IPS DF 6.9 (cell line): ENCODE results near the gene SQOR.

Experiments used
- DNase-seq: peaks from one replicate; pipeline ENCODE4 v3.0.0-alpha.2; 2013; ENCODE audit warnings: low read depth, low spot score
- H3K27ac ChIP-seq: one replicate; pipeline ENCODE4 v1.5.1; 2013; ENCODE audit warnings: low read length, control low read depth
- H3K27me3 ChIP-seq: 2 replicates; pipeline ENCODE4 v1.6.1; 2013; ENCODE audit warnings: mild to moderate bottlenecking, low read length; ENCODE audit not compliant: control insufficient read depth, insufficient read depth
- H3K36me3 ChIP-seq: 2 replicates; pipeline ENCODE4 v1.6.1; 2013; ENCODE audit warnings: low read length; ENCODE audit not compliant: control insufficient read depth, insufficient read depth
- H3K4me1 ChIP-seq: 2 replicates; pipeline ENCODE4 v1.6.1; 2013; ENCODE audit warnings: low read length; ENCODE audit not compliant: control insufficient read depth, insufficient read depth
- H3K4me3 ChIP-seq: 2 replicates; pipeline ENCODE4 v1.5.1; 2013; ENCODE audit warnings: mild to moderate bottlenecking, low read length
- H3K9me3 ChIP-seq: 2 replicates; pipeline ENCODE4 v1.6.1; 2013; ENCODE audit warnings: low read length, inconsistent platforms; ENCODE audit not compliant: control insufficient read depth, insufficient read depth
- WGBS: extraction: QIAGEN DNeasy Blood & Tissue Kit; methylation state at CpG from one replicate; pipeline ENCODE4 v1.1.7; 2013; ENCODE audit warnings: mixed read lengths, missing lambda C conversion rate; ENCODE audit not compliant: insufficient read length, insufficient coverage; 5-methylcytosine and 5-hydroxymethylcytosine counted together

SQOR gene

DNA sequence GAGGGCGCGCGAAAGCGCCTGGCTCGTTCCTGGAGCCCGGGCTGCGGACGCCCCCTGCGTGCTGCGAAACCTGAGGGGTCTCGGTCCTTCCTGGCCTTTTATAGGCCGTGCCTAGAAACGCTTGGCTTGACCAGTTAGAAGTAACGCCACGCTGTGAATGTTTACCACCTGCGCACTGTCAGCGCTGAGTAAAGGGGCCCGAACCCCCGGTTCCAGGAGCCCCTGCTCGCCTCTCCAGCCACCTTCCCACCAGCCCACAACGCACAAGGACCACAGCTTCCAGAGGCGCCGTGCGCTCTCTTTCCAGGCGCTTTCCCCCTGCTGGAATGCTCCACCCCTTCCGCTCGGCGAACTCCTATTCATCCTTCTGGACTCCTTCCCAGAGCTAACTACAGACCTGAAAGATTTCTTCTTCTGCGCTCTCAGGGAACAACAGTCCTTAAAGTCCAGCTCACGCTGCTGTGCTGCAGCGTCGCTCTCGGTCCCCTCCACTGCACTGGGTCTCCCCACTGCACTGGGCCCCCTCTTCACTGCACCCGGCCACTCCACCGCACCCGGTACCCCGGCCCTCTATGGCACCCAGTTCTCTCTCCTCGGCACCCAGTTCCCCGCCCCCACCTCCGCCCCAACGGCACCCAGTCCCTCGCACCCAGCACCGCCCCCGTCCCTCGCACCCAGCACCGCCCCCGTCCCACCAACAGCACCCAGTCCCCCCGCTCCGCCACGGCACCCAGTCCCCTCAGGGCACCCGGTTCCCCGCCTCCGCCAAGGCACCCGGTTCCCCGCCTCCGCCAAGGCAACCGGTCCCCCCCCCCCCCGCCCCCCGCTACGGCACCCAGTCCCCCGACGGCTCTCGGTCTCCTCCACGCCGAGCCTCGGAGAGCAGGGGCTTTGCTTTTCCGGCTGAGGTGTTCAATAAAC, 69.8 kb downstream of the SQOR start:
- Histone ChIP-seq H3K36me3 (no peaks in the 10 kb centered on the region), H3K9me3 (no peaks in the 10 kb centered on the region), H3K27ac (no peak overlapping the region), H3K4me1 (no peaks in the 10 kb centered on the region), H3K4me3 (peak overlapping the region; percentile 73; the same call in 1 of the 2 replicates), H3K27me3 (no peaks in the 10 kb centered on the region)
- DNase-seq, result peak; percentile 75
- no CpG with 5 or more reads among the region's 67 CpGs for WGBS

DNA sequence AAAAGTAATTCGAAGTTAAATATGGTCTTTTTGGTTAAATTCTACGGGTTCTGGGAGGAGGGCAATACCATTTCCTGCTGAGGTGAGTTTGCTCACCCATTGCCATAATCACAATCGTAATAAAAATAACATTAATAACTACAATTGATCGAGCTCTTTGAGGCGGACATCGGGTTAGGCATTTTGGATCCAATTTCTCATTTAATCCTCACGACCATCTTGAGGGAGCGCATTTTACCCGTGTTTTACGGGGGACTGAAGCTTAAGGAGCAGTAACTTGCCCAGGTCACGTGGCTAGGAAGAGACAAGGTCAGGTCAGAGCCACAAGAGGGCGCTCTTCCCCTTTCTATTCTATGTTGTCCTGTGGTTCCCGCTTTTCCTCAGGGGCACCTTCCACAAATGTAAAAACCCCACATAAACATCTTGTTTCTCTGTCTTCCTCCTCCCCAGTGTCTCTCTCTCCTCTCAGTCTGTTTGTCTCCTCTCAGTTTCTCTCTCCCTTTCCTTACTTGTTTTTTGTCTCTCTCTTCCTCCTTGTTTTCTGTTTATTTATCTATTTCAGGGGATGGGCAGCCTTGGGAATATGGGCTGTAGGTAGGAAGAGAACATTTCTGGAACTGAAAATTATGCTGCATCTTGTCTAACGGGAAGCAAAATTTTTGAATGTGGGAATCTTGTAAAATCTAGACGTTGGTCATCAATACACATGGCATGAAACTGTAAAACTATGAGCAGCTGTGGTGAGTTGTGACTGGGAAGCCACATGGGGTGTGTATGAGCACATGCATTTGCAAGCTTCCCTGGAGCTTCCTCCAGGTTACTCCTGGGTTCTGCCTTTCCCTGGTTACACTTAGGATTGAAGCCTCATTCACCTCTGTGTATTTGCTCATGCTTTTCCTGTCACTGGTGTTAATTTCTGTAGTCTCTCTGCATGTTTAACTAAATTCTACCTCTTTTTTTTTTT, 71.0 kb downstream of the SQOR start:
- H3K36me3 ChIP-seq, result no peaks in the 10 kb centered on the region
- DNase-seq, result peak; percentile 75
- H3K27ac ChIP-seq, result no peak overlapping the region
- H3K4me1 ChIP-seq, result no peaks in the 10 kb centered on the region
- no peaks in the 10 kb centered on the region for H3K27me3 ChIP-seq
- H3K4me3 ChIP-seq, result peak overlapping the region; percentile 73; the same call in 1 of the 2 replicates
- no CpG with 5 or more reads among the region's 15 CpGs for WGBS
- H3K9me3 ChIP-seq, result no peaks in the 10 kb centered on the region

DNA sequence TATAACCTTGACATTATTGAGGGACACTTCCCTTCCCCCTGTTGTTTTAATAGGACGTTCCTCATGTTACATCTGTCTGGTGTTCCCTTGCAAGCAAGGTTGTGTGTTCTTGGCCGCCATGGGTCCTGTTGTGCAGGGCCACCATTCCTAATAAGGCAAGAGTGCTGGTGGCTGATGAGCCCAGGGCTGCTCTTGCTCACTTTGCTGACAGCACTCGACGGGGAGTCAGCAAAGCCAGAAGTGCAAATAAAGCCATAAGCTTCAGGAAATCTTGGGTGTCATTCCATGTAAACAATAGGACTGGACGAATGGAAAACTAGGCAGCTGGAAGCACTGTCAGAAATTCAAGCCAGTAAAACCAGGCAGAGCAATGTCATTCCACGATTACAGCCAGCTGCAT, 75.8 kb downstream of the SQOR start:
- Histone ChIP-seq H3K27me3 (no peaks in the 10 kb centered on the region), H3K27ac (no peak overlapping the region), H3K4me3 (no peak overlapping the region), H3K36me3 (no peaks in the 10 kb centered on the region), H3K9me3 (no peaks in the 10 kb centered on the region), H3K4me1 (peaks cover 2% of the 10 kb centered on the region; the same call in 1 of the 2 replicates)
- DNase-seq, result no peak
- WGBS, result no CpG with 5 or more reads among the region's 6 CpGs

DNA sequence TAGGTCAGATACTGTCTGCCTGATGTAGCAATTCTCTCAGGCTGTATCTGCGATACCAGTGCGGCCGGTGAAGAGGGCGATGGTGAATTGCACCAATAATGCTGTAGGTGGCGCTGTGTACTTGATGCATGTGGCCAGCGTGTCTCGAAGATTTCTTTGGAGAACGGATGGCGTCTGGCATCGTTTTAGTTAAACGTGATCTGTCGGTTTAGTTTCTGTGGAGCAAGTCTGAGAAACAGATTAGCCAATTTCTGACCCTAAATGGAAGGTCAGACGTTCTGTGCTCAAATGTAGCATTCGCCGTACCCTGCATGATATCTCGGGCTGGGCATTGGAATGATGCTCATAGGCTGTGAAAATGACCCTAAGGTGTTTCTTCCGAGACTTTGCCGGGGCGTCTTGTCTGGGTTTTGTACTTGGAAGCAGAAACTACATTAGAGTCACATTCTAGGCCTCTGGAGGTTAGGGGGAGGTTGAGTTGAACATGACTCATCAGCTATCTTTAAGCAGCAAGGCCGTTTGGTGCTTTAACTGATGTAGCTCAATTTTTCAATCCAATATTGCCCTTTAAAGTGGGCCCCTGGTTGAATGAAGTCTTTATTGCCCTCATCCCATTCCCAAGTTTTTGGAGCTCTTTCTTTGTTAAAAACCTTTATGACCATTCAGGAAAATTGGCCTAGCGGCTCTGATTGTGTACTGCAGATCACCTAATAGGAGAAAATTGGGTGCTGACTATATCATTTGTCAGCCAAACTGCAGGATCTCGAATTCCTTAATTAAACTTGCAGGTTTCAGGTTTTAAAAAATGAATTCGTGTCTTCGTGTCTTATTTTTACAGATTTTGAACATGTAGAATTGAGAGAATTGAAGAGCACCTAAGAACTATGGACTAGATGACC, 80.0 kb downstream of the SQOR start:
- WGBS, result no CpG with 5 or more reads among the region's 24 CpGs
- no peak overlapping the region for H3K4me3 ChIP-seq
- H3K27ac ChIP-seq, result no peak overlapping the region
- peak; percentile 39 for DNase-seq
- H3K27me3 ChIP-seq, result no peaks in the 10 kb centered on the region
- H3K9me3 ChIP-seq, result no peaks in the 10 kb centered on the region
- peaks cover 2% of the 10 kb centered on the region; the same call in 1 of the 2 replicates for H3K4me1 ChIP-seq
- H3K36me3 ChIP-seq, result no peaks in the 10 kb centered on the region

DNA sequence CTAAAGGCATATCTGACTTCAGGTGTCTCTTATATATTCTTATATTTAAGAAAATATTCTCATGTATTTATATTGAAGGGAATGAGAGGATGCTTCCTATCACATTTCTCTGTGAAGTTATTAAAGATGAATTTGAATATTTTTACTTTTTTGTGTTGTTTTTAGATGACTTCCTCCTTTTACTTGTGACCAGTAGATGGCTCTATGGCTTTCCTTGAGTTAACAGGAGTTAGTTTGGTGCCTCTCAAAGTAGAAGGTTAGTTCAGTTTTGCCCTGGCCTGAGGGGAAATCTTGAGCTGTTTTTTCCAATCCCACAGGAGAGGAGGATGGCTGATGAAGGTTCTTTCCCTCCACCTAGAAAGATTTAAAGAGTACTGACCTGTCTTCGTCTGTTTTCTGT, 80.7 kb downstream of the SQOR start:
- Histone ChIP-seq H3K27ac (no peak overlapping the region), H3K9me3 (no peaks in the 10 kb centered on the region), H3K36me3 (no peaks in the 10 kb centered on the region), H3K4me1 (peaks cover 2% of the 10 kb centered on the region; the same call in 1 of the 2 replicates), H3K4me3 (no peak overlapping the region), H3K27me3 (no peaks in the 10 kb centered on the region)
- no peak for DNase-seq
- WGBS, result no CpG with 5 or more reads among the region's 1 CpG

DNA sequence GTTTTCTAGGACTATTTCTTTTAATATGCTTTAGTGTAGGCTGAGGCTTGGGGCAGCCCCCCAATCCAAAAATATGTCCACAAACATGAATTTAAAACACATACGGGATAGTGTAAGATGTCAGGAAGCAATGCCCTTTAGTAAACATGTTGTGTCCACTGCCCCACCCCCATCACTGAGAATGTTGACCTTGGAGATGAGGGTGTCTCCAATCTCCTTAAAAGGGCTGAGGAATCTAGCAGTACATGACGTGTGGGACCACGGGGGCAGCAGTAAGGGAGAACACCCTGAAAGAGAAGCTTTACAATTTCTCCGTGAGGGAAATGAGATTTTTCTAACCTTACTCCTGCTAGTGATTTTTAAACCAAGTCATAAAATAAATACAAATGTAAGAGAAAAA, 84.7 kb downstream of the SQOR start:
- no peaks in the 10 kb centered on the region for H3K27me3 ChIP-seq
- no peak overlapping the region for H3K4me3 ChIP-seq
- H3K27ac ChIP-seq, result no peak overlapping the region
- no peaks in the 10 kb centered on the region for H3K9me3 ChIP-seq
- no peak for DNase-seq
- peaks cover 2% of the 10 kb centered on the region; the same call in 1 of the 2 replicates for H3K4me1 ChIP-seq
- WGBS, result no CpG with 5 or more reads among the region's 4 CpGs
- H3K36me3 ChIP-seq, result no peaks in the 10 kb centered on the region

DNA sequence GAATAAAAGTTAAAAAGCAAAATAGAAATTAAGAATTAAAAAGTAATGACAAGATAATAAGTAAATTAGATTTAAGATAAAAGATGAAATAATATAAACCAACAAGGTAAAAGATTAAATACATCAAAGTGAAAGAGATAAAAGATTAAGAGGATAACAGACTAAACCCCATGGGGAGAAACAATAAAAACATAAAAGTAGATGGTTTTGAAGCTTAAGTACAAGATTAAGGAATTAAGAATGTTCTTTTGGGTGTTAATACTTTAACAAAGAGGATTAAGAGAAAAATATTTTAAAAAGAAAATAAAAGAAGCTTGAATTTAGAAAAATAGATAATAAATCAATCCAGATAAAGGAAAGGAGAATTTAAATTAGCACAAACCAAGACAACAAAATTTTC, 85.4 kb downstream of the SQOR start:
- Histone ChIP-seq H3K27ac (no peak overlapping the region), H3K36me3 (no peaks in the 10 kb centered on the region), H3K4me3 (no peak overlapping the region), H3K4me1 (no peaks in the 10 kb centered on the region), H3K27me3 (no peaks in the 10 kb centered on the region), H3K9me3 (no peaks in the 10 kb centered on the region)
- DNase-seq, result no peak

DNA sequence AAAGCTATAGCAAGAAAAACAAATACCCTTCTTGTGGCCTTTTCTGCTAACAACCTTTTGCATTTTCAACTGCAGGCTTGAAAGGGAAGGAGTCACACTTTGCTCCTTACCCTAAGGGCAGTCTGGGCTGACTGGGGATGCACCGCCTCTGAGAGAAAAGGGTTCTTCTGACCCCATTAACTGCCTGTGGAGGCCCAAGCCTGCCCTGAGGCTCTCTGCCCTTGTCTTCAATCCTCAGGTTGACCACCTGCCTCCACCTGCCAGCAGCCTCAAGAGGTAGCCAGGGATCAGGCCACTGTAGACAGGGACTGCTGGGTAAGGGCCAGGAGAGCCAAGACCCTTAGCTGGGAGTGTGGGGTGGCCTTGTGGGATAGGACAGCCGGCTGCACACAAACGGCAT, 93.8 kb downstream of the SQOR start:
- WGBS, result no CpG with 5 or more reads among the region's 3 CpGs
- Histone ChIP-seq H3K27ac (no peak overlapping the region), H3K4me1 (no peaks in the 10 kb centered on the region), H3K36me3 (no peaks in the 10 kb centered on the region), H3K9me3 (no peaks in the 10 kb centered on the region), H3K4me3 (no peak overlapping the region), H3K27me3 (peaks cover 1% of the 10 kb centered on the region; the same call in 1 of the 2 replicates)
- no peak for DNase-seq

DNA sequence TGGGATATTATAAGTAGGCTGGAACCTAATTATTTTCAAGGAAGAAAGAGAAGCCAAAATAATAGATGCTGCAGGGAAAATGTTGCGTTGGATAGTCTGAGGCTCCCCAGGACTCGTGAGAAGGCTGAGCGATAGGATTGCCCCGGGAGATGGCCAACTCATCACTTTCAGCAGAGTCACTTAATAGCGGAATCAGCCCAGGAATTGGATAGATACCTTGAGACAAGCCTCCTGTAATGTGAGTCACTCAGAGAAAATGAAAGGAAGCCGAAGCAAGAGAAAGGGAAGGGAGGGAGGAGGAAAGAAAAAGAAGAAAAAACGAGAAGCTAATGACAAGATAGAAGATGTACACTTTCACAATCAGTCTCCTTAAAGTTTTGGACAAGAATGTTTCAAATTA, 94.3 kb downstream of the SQOR start:
- peaks cover 1% of the 10 kb centered on the region; the same call in 1 of the 2 replicates for H3K27me3 ChIP-seq
- H3K9me3 ChIP-seq, result no peaks in the 10 kb centered on the region
- no peaks in the 10 kb centered on the region for H3K36me3 ChIP-seq
- H3K4me1 ChIP-seq, result no peaks in the 10 kb centered on the region
- WGBS, result no CpG with 5 or more reads among the region's 7 CpGs
- DNase-seq, result no peak
- no peak overlapping the region for H3K27ac ChIP-seq
- H3K4me3 ChIP-seq, result no peak overlapping the region
